KMS-11 (cell line): ENCODE data around the gene WDPCP.

Experiments
- H2AFZ ChIP-seq: fragments of 200-600 bp; sonication (generic); 2 replicates; pipeline ENCODE4 v1.6.1; 2016; ENCODE audit warnings: antibody characterized with exemption, mixed run types, low read depth
- H3K27ac ChIP-seq: fragments of 200-600 bp; sonication (generic); 2 replicates; pipeline ENCODE4 v1.6.1; 2016; ENCODE audit warnings: mild to moderate bottlenecking, mixed run types
- H3K27me3 ChIP-seq: fragments of 200-600 bp; sonication (generic); 2 replicates; pipeline ENCODE4 v1.6.1; 2017; ENCODE audit warnings: mild to moderate bottlenecking, low read depth, mixed run types, moderate library complexity; ENCODE audit not compliant: insufficient read depth
- H3K36me3 ChIP-seq: fragments of 200-600 bp; sonication (generic); 2 replicates; pipeline ENCODE4 v1.6.1; 2017; ENCODE audit warnings: mild to moderate bottlenecking, mixed run types; ENCODE audit not compliant: insufficient read depth
- H3K4me1 ChIP-seq: fragments of 200-600 bp; sonication (generic); 2 replicates; pipeline ENCODE4 v1.6.1; 2016; ENCODE audit warnings: mild to moderate bottlenecking, low read depth, mixed run types; ENCODE audit not compliant: poor library complexity, severe bottlenecking
- H3K4me2 ChIP-seq: fragments of 200-600 bp; sonication (generic); 2 replicates; pipeline ENCODE4 v1.7.0; 2016; ENCODE audit warnings: mild to moderate bottlenecking, mixed run types
- H3K4me3 ChIP-seq: fragments of 200-600 bp; sonication (generic); IDR thresholded peaks from 2 replicates; pipeline ENCODE4 v1.6.1; 2017; ENCODE audit warnings: low read depth, low read length, mixed read lengths; ENCODE audit not compliant: insufficient read depth
- H3K79me2 ChIP-seq: fragments of 200-600 bp; sonication (generic); 2 replicates; pipeline ENCODE4 v1.6.1; 2016; ENCODE audit warnings: low read depth, mixed run types; ENCODE audit not compliant: insufficient read depth
- H3K9ac ChIP-seq: fragments of 200-600 bp; sonication (generic); 2 replicates; pipeline ENCODE4 v1.6.1; 2016; ENCODE audit warnings: mild to moderate bottlenecking, mixed run types
- H4K20me1 ChIP-seq: fragments of 200-600 bp; sonication (generic); 2 replicates; pipeline ENCODE4 v1.6.1; 2016; ENCODE audit warnings: mild to moderate bottlenecking, mixed run types; ENCODE audit not compliant: insufficient read depth
- TF ChIP-seq, protein P1 (sequence below): fragments of 200-600 bp; sonication (generic); conservative IDR thresholded peaks from 2 replicates; pipeline ENCODE4 v1.6.1; 2017; ENCODE audit warnings: low read depth, mild to moderate bottlenecking, antibody characterized with exemption, low read length, moderate library complexity, mixed read lengths

Gene WDPCP

DNA sequence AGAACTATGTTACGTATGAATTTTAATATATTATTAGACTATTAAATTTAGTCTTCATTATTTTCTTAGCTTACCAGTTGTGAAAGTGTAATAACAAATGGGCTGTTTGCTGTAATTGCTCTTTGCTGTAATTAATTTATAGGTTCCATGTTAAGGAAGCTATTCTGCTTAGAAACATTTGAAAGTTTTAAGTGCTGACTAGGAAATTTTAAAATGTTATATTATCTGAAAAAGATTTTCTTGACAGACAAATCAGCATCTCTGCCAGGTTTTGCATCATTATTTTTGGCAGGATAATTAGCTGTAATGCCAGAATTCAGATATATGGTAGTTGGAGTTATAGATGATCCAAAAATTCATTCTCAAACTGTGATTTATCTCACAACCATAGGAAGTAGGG, 495.4 kb downstream of the WDPCP start:
- Histone ChIP-seq H3K36me3 (no peaks in the 10 kb centered on the region), H3K9ac (no peak overlapping the region), H3K27ac (no peak overlapping the region), H2AFZ (no peak overlapping the region), H3K79me2 (no peaks in the 10 kb centered on the region), H3K4me2 (no peak overlapping the region), H3K4me3 (no peak overlapping the region), H3K4me1 (no peaks in the 10 kb centered on the region), H3K27me3 (no peaks in the 10 kb centered on the region), H4K20me1 (no peaks in the 10 kb centered on the region)
- TF ChIP-seq, protein P1, sequence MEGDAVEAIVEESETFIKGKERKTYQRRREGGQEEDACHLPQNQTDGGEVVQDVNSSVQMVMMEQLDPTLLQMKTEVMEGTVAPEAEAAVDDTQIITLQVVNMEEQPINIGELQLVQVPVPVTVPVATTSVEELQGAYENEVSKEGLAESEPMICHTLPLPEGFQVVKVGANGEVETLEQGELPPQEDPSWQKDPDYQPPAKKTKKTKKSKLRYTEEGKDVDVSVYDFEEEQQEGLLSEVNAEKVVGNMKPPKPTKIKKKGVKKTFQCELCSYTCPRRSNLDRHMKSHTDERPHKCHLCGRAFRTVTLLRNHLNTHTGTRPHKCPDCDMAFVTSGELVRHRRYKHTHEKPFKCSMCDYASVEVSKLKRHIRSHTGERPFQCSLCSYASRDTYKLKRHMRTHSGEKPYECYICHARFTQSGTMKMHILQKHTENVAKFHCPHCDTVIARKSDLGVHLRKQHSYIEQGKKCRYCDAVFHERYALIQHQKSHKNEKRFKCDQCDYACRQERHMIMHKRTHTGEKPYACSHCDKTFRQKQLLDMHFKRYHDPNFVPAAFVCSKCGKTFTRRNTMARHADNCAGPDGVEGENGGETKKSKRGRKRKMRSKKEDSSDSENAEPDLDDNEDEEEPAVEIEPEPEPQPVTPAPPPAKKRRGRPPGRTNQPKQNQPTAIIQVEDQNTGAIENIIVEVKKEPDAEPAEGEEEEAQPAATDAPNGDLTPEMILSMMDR = no peak

DNA sequence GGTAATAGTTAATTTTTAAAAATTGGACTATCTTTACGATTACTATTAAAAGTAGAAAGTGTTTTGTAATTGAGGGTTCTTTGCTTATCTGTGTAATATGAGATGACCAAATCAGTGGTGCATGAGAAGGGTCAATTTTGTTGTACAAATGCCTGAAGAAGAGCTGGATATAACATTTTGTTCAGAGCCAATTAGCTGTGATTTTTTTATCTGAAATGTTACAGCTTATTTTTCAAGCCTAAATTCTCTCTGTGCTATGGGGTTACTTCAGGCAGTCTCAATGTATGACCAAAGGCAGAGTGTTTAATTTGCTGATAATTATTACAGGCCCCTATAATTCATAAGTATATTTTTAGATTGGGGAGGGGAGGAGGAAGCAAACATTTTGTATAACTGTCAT, 495.9 kb downstream of the WDPCP start:
- TF ChIP-seq, protein P1 = no peak
- Histone ChIP-seq H3K4me2 (no peak overlapping the region), H2AFZ (no peak overlapping the region), H3K4me1 (no peaks in the 10 kb centered on the region), H4K20me1 (no peaks in the 10 kb centered on the region), H3K36me3 (no peaks in the 10 kb centered on the region), H3K27ac (no peak overlapping the region), H3K4me3 (no peak overlapping the region), H3K27me3 (no peaks in the 10 kb centered on the region), H3K9ac (no peak overlapping the region), H3K79me2 (no peaks in the 10 kb centered on the region)

DNA sequence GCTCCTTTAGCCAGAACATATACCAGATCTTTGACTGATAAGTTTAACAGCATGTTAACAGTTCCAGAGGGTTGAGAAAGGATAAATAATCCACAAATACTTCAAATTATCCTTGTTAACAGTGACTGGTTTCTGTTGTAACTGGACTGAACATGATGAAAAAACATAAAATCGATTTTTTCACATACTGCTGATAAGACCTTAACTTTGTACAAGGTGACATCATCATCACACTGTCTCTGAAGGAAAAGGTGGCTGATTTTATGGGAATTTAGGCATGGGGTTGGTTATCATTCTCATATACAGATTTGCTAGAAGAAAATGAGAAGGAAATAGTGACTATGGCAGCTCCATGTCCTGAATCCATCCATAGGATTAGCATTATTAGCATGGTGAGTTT, 501.6 kb downstream of the WDPCP start:
- Histone ChIP-seq H3K79me2 (no peaks in the 10 kb centered on the region), H3K27me3 (no peaks in the 10 kb centered on the region), H3K36me3 (no peaks in the 10 kb centered on the region), H3K4me1 (no peaks in the 10 kb centered on the region), H2AFZ (no peak overlapping the region), H3K4me3 (no peak overlapping the region), H4K20me1 (no peaks in the 10 kb centered on the region), H3K27ac (no peak overlapping the region), H3K4me2 (no peak overlapping the region), H3K9ac (no peak overlapping the region)
- TF ChIP-seq, protein P1 = no peak

DNA sequence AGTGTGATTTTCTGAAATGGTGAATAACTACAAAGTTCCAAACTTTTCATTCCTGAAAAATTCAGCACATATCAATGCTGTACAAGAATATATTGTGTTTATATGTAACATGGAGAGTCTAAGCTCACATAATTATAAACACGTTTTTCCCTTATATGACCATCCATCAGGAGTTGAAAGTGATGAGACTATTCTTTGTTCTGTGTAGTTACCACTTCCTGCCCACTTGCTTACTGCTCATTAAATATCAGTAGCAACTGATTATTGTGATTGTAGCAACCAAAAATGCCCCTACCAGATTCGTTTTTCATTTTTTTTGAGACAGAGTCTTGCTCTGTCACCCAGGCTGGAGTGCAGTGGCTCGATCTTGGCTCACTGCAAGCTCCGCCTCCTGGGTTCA, 506.9 kb downstream of the WDPCP start:
- no peaks in the 10 kb centered on the region for H3K36me3 ChIP-seq
- TF ChIP-seq, protein P1 = no peak
- no peak overlapping the region for H3K9ac ChIP-seq

More for the DNA sequence above, 506.9 kb downstream of the WDPCP start:
- H3K4me1 ChIP-seq = no peaks in the 10 kb centered on the region
- no peak overlapping the region for H3K27ac ChIP-seq
- H3K79me2 ChIP-seq = no peaks in the 10 kb centered on the region
- no peaks in the 10 kb centered on the region for H3K27me3 ChIP-seq
- no peak overlapping the region for H3K4me2 ChIP-seq
- H4K20me1 ChIP-seq = no peaks in the 10 kb centered on the region
- H2AFZ ChIP-seq = no peak overlapping the region
- H3K4me3 ChIP-seq = no peak overlapping the region
